Endothelial cell of umbilical vein (primary cell): Measurements from ENCODE around the gene DLGAP4. TPM values are rescaled to one million over a fixed set of nuclear protein-coding genes. Genes with fewer than 3 reads are reported as not detected.

Experiments used
- BruUV-seq: library from RNA; stranded (reverse); fragments of 400-500 nt; replicated peaks from 2 replicates; lab custom pipeline; 2021; lab: Mats Ljungman, UMichigan
- CTCF ChIA-PET: fragments of 300-600, 350-600 bp; sonication (Branson Sonifier 250); formaldehyde crosslinking; loops from one replicate; lab custom pipeline; 2021; ENCODE audit warnings: antibody characterized with exemption, inconsistent platforms; lab: Charles Lee
- POLR2A ChIA-PET: fragments of 300-600, 350-600 bp; sonication (Branson Sonifier 250); formaldehyde crosslinking; loops from one replicate; lab custom pipeline; 2021; ENCODE audit warnings: antibody characterized with exemption, inconsistent platforms; lab: Charles Lee
- DNase-seq: peaks from one replicate; pipeline ENCODE4 v3.0.0-alpha.2; 2011; ENCODE audit warnings: low read depth, low spot score
- FAIRE-seq: peaks from 2 replicates; lab custom pipeline; 2011; peaks lifted over from hg19 to GRCh38; lab: Jason Lieb, UNC
- H2AFZ ChIP-seq: 2 replicates; pipeline ENCODE4 v1.6.0; 2012; ENCODE audit warnings: low read depth, low read length, control low read depth, inconsistent platforms
- H3K27ac ChIP-seq: 2 replicates; pipeline ENCODE4 v1.5.1; 2011; ENCODE audit warnings: low read depth, mild to moderate bottlenecking, control low read depth, low read length, moderate library complexity; ENCODE audit not compliant: insufficient read depth
- H3K27me3 ChIP-seq, 2 experiments: 2 replicates each; pipeline versions ENCODE4 v1.6.0 to v1.6.1; 2011; ENCODE audit warnings: low read length in 2 of 2, mixed read lengths in 1 of 2; ENCODE audit not compliant: control insufficient read depth in 2 of 2, insufficient read depth in 2 of 2
- H3K36me3 ChIP-seq, 2 experiments: 2 replicates in 1 of 2; 3 replicates in 1 of 2; pipeline ENCODE4 v1.5.1; 2011; ENCODE audit warnings: low read length in 2 of 2, mild to moderate bottlenecking in 1 of 2, moderate library complexity in 1 of 2; ENCODE audit not compliant: control insufficient read depth in 2 of 2, insufficient read depth in 2 of 2; ENCODE audit errors: extremely low read depth in 1 of 2
- H3K4me1 ChIP-seq: 3 replicates; pipeline ENCODE4 v1.5.1; 2011; ENCODE audit warnings: mild to moderate bottlenecking, low read length; ENCODE audit not compliant: control insufficient read depth, insufficient read depth; ENCODE audit errors: extremely low read depth
- H3K4me2 ChIP-seq: 2 replicates; pipeline ENCODE4 v1.6.1; 2011; ENCODE audit warnings: low read length, control low read depth, mixed read lengths; ENCODE audit not compliant: insufficient read depth
- H3K4me3 ChIP-seq, 3 experiments: fragments of 200-600 bp in 1 of 3; sonication (generic), shearing (Covaris generic) in 1 of 3; replicated peaks in 1 of 3; 2 replicates each; pipeline ENCODE4 v1.5.1; 2011 to 2016; ENCODE audit warnings: control low read depth in 3 of 3, low read length in 3 of 3, mild to moderate bottlenecking in 2 of 3, inconsistent platforms in 1 of 3, low read depth in 1 of 3, moderate library complexity in 1 of 3; ENCODE audit not compliant: insufficient read depth in 1 of 3
- H3K79me2 ChIP-seq: 2 replicates; pipeline ENCODE4 v1.6.0; 2012; ENCODE audit warnings: low read length, inconsistent platforms; ENCODE audit not compliant: control insufficient read depth, insufficient read depth
- H3K9ac ChIP-seq: replicated peaks from 2 replicates; pipeline ENCODE3; 2011; ENCODE audit warnings: low read length, control low read depth; ENCODE audit not compliant: insufficient read depth; ENCODE audit errors: extremely low read depth
- H3K9me1 ChIP-seq: replicated peaks from 3 replicates; pipeline ENCODE4 v1.6.0; 2011; ENCODE audit warnings: mild to moderate bottlenecking, low read length; ENCODE audit not compliant: control insufficient read depth, insufficient read depth; ENCODE audit errors: extremely low read depth
- H3K9me3 ChIP-seq: replicated peaks from 2 replicates; pipeline ENCODE4 v1.5.1; 2012; ENCODE audit warnings: low read length, inconsistent platforms; ENCODE audit not compliant: control insufficient read depth, insufficient read depth
- H4K20me1 ChIP-seq: replicated peaks from 2 replicates; pipeline ENCODE3; 2011; ENCODE audit warnings: mild to moderate bottlenecking, low read length; ENCODE audit not compliant: control insufficient read depth, insufficient read depth; ENCODE audit errors: extremely low read depth
- EZH2 ChIP-seq: IDR thresholded peaks from 2 replicates; pipeline ENCODE4 v1.6.1; 2012; ENCODE audit warnings: borderline replicate concordance, low read depth, mild to moderate bottlenecking, moderate library complexity, low read length, inconsistent platforms; ENCODE audit not compliant: severe bottlenecking
- FOS ChIP-seq: IDR thresholded peaks from 2 replicates; pipeline ENCODE4 v1.6.1; 2011; ENCODE audit warnings: mild to moderate bottlenecking, low read length, moderate library complexity, borderline replicate concordance; ENCODE audit not compliant: insufficient read depth
- GATA2 ChIP-seq: IDR thresholded peaks from 2 replicates; pipeline ENCODE4 v1.7.0; 2011; ENCODE audit warnings: low read depth, mild to moderate bottlenecking, moderate library complexity, mixed read lengths, low read length; ENCODE audit not compliant: insufficient read length, insufficient read depth
- JUN ChIP-seq: IDR thresholded peaks from 2 replicates; pipeline ENCODE4 v1.6.1; 2011; ENCODE audit warnings: borderline replicate concordance, low read depth; ENCODE audit not compliant: insufficient read length, insufficient read depth
- MAX ChIP-seq: IDR thresholded peaks from 2 replicates; pipeline ENCODE4 v1.6.1; 2011; ENCODE audit not compliant: insufficient read depth, insufficient read length
- MYC ChIP-seq: IDR thresholded peaks from one replicate; pipeline ENCODE4 v1.6.1; 2011; ENCODE audit warnings: mild to moderate bottlenecking, low read depth, low read length
- POLR2A ChIP-seq: IDR thresholded peaks from 2 replicates; pipeline ENCODE4 v1.6.1; 2012; ENCODE audit warnings: low read depth, mild to moderate bottlenecking, control low read depth, low read length
- POLR2AphosphoS5 ChIP-seq: IDR thresholded peaks from 2 replicates; pipeline ENCODE4 v1.6.1; 2012; ENCODE audit warnings: low read depth, mild to moderate bottlenecking, control low read depth, low read length, moderate library complexity; ENCODE audit not compliant: insufficient read depth
- dilution Hi-C: fragments of 300-500 bp; cut with MboI; formaldehyde crosslinking; loops from one replicate; pipeline ENCODE4 v1.15.0; 2019; ENCODE audit warnings: low sequenced_read_pairs; ENCODE audit not compliant: extremely low pct_ligation_motif_present
- intact Hi-C: fragments of 100-400 bp; cut with micrococcal nuclease; formaldehyde crosslinking; loops from one replicate; pipeline ENCODE4 v1.10.0; 2022
- polyA plus RNA-seq, 4 experiments: library from polyadenylated mRNA; depleted of rRNA in 3 of 4; stranded (reverse) in 3 of 4; unstranded in 1 of 4; fragments of >200 nt; gene quantifications; 2 replicates each; pipeline versions ENCODE4 v1.2.1 to v1.2.3, GENCODE V29; 2011 to 2012; ENCODE audit warnings: missing spikeins in 1 of 4
- total RNA-seq: library from RNA; stranded (reverse); gene quantifications from 2 replicates; pipeline ENCODE4 v1.2.3, GENCODE V29; 2021
- TF ChIP-seq, protein P1 (sequence below), 2 donors: IDR thresholded peaks; 1 replicate in 1 of 2; 2 replicates in 1 of 2; pipeline ENCODE4 v1.5.1; 2011; ENCODE audit warnings: low read length in 2 of 2, mild to moderate bottlenecking in 2 of 2, moderate library complexity in 2 of 2, control low read depth in 1 of 2, inconsistent platforms in 1 of 2, low read depth in 1 of 2; ENCODE audit not compliant: insufficient read depth in 1 of 2; ENCODE audit errors: extremely low read depth in 1 of 2

The DLGAP4 gene
- total and polyA plus RNA-seq, 2 donors (not counting 3 experiments of a cell fraction or from before 2014, with no cell fraction given): 57.5 to 125 TPM

DNA sequence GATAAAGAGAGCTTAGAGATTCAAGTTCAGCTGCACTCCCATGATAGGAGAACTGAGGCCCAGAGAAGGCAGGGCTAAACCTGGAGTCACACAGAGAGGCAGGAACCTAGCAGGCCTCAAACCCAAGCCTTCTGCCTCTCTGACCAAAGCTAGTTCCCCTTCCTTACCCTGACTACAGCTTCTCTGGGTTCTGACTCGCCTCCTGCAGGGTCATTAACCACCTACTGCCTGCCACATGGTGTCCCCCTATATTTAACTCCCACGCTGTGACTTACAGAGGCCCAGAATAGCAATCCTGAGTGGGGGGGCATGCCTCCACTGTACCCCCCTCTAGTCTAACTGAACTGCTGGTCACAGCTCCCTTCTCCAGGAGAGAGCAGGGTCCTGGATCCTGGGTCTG, 84.1 kb downstream of the DLGAP4 start:
- FAIRE-seq (no peak), DNase-seq (no peak)
- Histone ChIP-seq H3K9me3 (no peaks in the 10 kb centered on the region), H3K79me2 (no peaks in the 10 kb centered on the region), H4K20me1 (no peaks in the 10 kb centered on the region), H3K27me3 (peaks cover 0 to 3% of the 10 kb centered on the region in 2 experiments), H3K36me3 (no peaks in the 10 kb centered on the region), H3K4me1 (no peaks in the 10 kb centered on the region), H2AFZ (no peak overlapping the region), H3K27ac (no peak overlapping the region), H3K9me1 (no peaks in the 10 kb centered on the region), H3K4me2 (no peak overlapping the region), H3K9ac (no peak overlapping the region), H3K4me3 (no peak overlapping the region)
- dilution Hi-C loops: no loop called here
- TF ChIP-seq POLR2A: no peak
- TF ChIP-seq FOS: no peak
- TF ChIP-seq MAX: no peak
- TF ChIP-seq, protein P1, sequence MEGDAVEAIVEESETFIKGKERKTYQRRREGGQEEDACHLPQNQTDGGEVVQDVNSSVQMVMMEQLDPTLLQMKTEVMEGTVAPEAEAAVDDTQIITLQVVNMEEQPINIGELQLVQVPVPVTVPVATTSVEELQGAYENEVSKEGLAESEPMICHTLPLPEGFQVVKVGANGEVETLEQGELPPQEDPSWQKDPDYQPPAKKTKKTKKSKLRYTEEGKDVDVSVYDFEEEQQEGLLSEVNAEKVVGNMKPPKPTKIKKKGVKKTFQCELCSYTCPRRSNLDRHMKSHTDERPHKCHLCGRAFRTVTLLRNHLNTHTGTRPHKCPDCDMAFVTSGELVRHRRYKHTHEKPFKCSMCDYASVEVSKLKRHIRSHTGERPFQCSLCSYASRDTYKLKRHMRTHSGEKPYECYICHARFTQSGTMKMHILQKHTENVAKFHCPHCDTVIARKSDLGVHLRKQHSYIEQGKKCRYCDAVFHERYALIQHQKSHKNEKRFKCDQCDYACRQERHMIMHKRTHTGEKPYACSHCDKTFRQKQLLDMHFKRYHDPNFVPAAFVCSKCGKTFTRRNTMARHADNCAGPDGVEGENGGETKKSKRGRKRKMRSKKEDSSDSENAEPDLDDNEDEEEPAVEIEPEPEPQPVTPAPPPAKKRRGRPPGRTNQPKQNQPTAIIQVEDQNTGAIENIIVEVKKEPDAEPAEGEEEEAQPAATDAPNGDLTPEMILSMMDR (IDR thresholded peaks at IDR 0.05; ENCODE audit: extremely low read depth in 1 of 2, insufficient read depth in 1 of 2, low read depth in 1 of 2, low read length in 2 of 2): no peak
- no peak for TF ChIP-seq MYC
- TF ChIP-seq JUN: no peak
- TF ChIP-seq GATA2: no peak
- TF ChIP-seq POLR2AphosphoS5: no peak
- no peak for TF ChIP-seq EZH2
- ChIA-PET CTCF (interaction anchor here (1.6 to 2.8 kb wide), 3 partner anchors 9 to 18 kb away, joined by 3 to 11 read pairs (median 4); no protein-coding TSS in a partner anchor), POLR2A (no interaction called here)
- no TSS peak for BruUV-seq
- intact Hi-C loops: loop anchor here (10.0 kb wide), 1 partner anchor 115 kb away; no protein-coding TSS in a partner anchor
